Natural killer cell treated with Interleukin-12 subunit alpha and Interleukin-12 subunit beta and Interleukin-15 and Interleukin-18, amount 100 ng/mL, for 72 hours (primary cell): ENCODE data around the gene PCDHA3. TPM values are rescaled to one million over a fixed set of nuclear protein-coding genes. Genes with fewer than 3 reads are reported as not detected.

ENCODE experiments used
- total RNA-seq, 2 donors: library from RNA; stranded (reverse); gene quantifications; one replicate each; pipeline ENCODE4 v1.2.3, GENCODE V29; 2022

Gene PCDHA3
- total RNA-seq, 2 donors from 2014 or later, result not detected

Other genes with a start within 250 kb of the PCDHA3 start
- gene SRA1, start 243.6 kb upstream of the PCDHA3 start, total RNA-seq, result 10 to 100 TPM; 61.4 to 64.7 TPM
- gene APBB3, start 236.5 kb upstream of the PCDHA3 start, total RNA-seq, result 10 to 100 TPM; 12.8 to 25.8 TPM
- gene SLC35A4, start 236.2 kb upstream of the PCDHA3 start, total RNA-seq, result 10 to 100 TPM; 73.8 to 97.3 TPM
- under 1 TPM; 0.92 to 1.00 TPM for gene CD14, start 167.9 kb upstream of the PCDHA3 start, total RNA-seq
- gene TMCO6, start 161.6 kb upstream of the PCDHA3 start, total RNA-seq, result 10 to 100 TPM; 11.6 to 30.3 TPM
- gene NDUFA2, start 153.4 kb upstream of the PCDHA3 start, total RNA-seq, result 10 to 100 TPM; 56.2 to 56.8 TPM
- 10 to 100 TPM; 78.9 to 93.2 TPM for gene IK, start 153.2 kb upstream of the PCDHA3 start, total RNA-seq
- gene WDR55, start 136.2 kb upstream of the PCDHA3 start, total RNA-seq, result 10 to 100 TPM; 43.7 to 52.7 TPM
- gene DND1, start 127.5 kb upstream of the PCDHA3 start, total RNA-seq, result 1 to 10 TPM; 3.3 to 7.8 TPM
- gene HARS1, start 109.7 kb upstream of the PCDHA3 start, total RNA-seq, result 100 to 1,000 TPM; 104 to 113 TPM
- gene HARS2, start 109.6 kb upstream of the PCDHA3 start, total RNA-seq, result 10 to 100 TPM; 28.2 to 33.9 TPM
- gene ZMAT2, start 100.6 kb upstream of the PCDHA3 start, total RNA-seq, result 10 to 100 TPM; 57.0 to 62.1 TPM
- not detected for gene PCDHA1, start 14.9 kb upstream of the PCDHA3 start, total RNA-seq
- not detected for gene PCDHA2, start 6.2 kb upstream of the PCDHA3 start, total RNA-seq
- not detected for gene PCDHA4, start 6.0 kb downstream of the PCDHA3 start, total RNA-seq
- not detected for gene PCDHA5, start 20.6 kb downstream of the PCDHA3 start, total RNA-seq
- not detected for gene PCDHA6, start 26.9 kb downstream of the PCDHA3 start, total RNA-seq
- gene PCDHA7, start 33.2 kb downstream of the PCDHA3 start, total RNA-seq, result not detected
- gene PCDHA8, start 40.1 kb downstream of the PCDHA3 start, total RNA-seq, result not detected
- not detected for gene PCDHA9, start 47.3 kb downstream of the PCDHA3 start, total RNA-seq
- not detected for gene PCDHA10, start 54.8 kb downstream of the PCDHA3 start, total RNA-seq
- not detected for gene PCDHA11, start 67.9 kb downstream of the PCDHA3 start, total RNA-seq
- not detected for gene PCDHA12, start 74.3 kb downstream of the PCDHA3 start, total RNA-seq
- not detected for gene PCDHA13, start 81.1 kb downstream of the PCDHA3 start, total RNA-seq
- gene PCDHAC1, start 125.2 kb downstream of the PCDHA3 start, total RNA-seq, result not detected
- gene PCDHAC2, start 165.4 kb downstream of the PCDHA3 start, total RNA-seq, result not detected